CD4-positive, alpha-beta memory T cell (primary cell): ENCODE data around the gene TBC1D16. TPM values are rescaled to one million over a fixed set of nuclear protein-coding genes. Genes with fewer than 3 reads are reported as not detected.
A peak's percentile ranks its signal among the peaks of the same experiment; 100 is the strongest.

Experiments
- CTCF ChIA-PET: fragments of 350-600 bp; sonication (Branson Sonifier 250); formaldehyde crosslinking; loops from one replicate; lab custom pipeline; 2021; ENCODE audit warnings: inconsistent platforms; ENCODE audit not compliant: partially characterized antibody; lab: Charles Lee
- POLR2A ChIA-PET: fragments of 350-600 bp; sonication (Branson Sonifier 250); formaldehyde crosslinking; loops from one replicate; lab custom pipeline; 2021; ENCODE audit not compliant: partially characterized antibody; lab: Charles Lee
- DNase-seq, 5 donors: peaks; one replicate each; pipeline versions ENCODE4 v3.0.0 to v3.0.0-alpha.2; 2020 to 2022; ENCODE audit warnings: mixed read lengths in 1 of 5
- H3K27ac ChIP-seq: one replicate; pipeline ENCODE4 v1.7.0; 2013; ENCODE audit warnings: low read depth, low read length
- H3K27me3 ChIP-seq: 2 replicates; pipeline ENCODE4 v1.7.0; 2013; ENCODE audit warnings: mild to moderate bottlenecking, low read length, moderate library complexity; ENCODE audit not compliant: insufficient read depth
- H3K36me3 ChIP-seq: 2 replicates; pipeline ENCODE4 v1.7.0; 2013; ENCODE audit warnings: mild to moderate bottlenecking, low read length, moderate library complexity; ENCODE audit not compliant: insufficient read depth
- H3K4me1 ChIP-seq: 2 replicates; pipeline ENCODE4 v1.7.0; 2013; ENCODE audit warnings: mild to moderate bottlenecking, low read length, moderate library complexity; ENCODE audit not compliant: insufficient read depth
- H3K4me3 ChIP-seq, 2 donors: one replicate each; pipeline ENCODE4 v1.7.0; 2013; ENCODE audit warnings: low read length in 2 of 2, mild to moderate bottlenecking in 1 of 2
- H3K9me3 ChIP-seq, 2 donors: one replicate each; pipeline ENCODE4 v1.7.0; 2013; ENCODE audit warnings: low read length in 2 of 2, control low read depth in 1 of 2; ENCODE audit not compliant: control insufficient read depth in 1 of 2
- H3K27ac Mint-ChIP-seq, 7 donors: one replicate each; pipeline ENCODE4 v1.8.0; 2020 to 2021; ENCODE audit warnings: mixed read lengths in 7 of 7, mild to moderate bottlenecking in 6 of 7, inconsistent platforms in 3 of 7, moderate library complexity in 3 of 7
- H3K27me3 Mint-ChIP-seq, 2 donors: one replicate each; pipeline ENCODE4 v1.8.0; 2020 to 2021; ENCODE audit warnings: mixed read lengths in 2 of 2
- H3K36me3 Mint-ChIP-seq, 2 donors: one replicate each; pipeline ENCODE4 v1.8.0; 2020 to 2021; ENCODE audit warnings: mixed read lengths in 2 of 2, inconsistent platforms in 1 of 2, mild to moderate bottlenecking in 1 of 2
- H3K4me1 Mint-ChIP-seq, 4 donors: one replicate each; pipeline ENCODE4 v1.8.0; 2020 to 2021; ENCODE audit warnings: mixed read lengths in 4 of 4, mild to moderate bottlenecking in 1 of 4
- H3K4me3 Mint-ChIP-seq, 8 donors: one replicate each; pipeline ENCODE4 v1.8.0; 2020 to 2021; ENCODE audit warnings: mixed read lengths in 8 of 8, mild to moderate bottlenecking in 7 of 8, moderate library complexity in 6 of 8, inconsistent platforms in 3 of 8
- H3K9me3 Mint-ChIP-seq, 8 donors: one replicate each; pipeline ENCODE4 v1.8.0; 2020 to 2021; ENCODE audit warnings: mixed read lengths in 8 of 8, mild to moderate bottlenecking in 5 of 8, inconsistent platforms in 3 of 8, moderate library complexity in 1 of 8
- intact Hi-C: fragments of 100-400 bp; cut with micrococcal nuclease; formaldehyde crosslinking; loops from one replicate; pipeline ENCODE4 v1.15.1; 2023
- polyA plus RNA-seq, 2 donors: library from polyadenylated mRNA; unstranded; fragments of 300-500 nt; fragmentation: Illumina TruSeq; gene quantifications; one replicate each; pipeline ENCODE4 v1.2.3, GENCODE V29; 2021
- total RNA-seq, 2 experiments: library from RNA; stranded (reverse); gene quantifications; one replicate each; pipeline ENCODE4 v1.2.3, GENCODE V29; 2021

Gene TBC1D16
- total and polyA plus RNA-seq, 4 experiments from 2014 or later = 1.2 to 1.8 (median 1.3) TPM; not detected in 1

DNA sequence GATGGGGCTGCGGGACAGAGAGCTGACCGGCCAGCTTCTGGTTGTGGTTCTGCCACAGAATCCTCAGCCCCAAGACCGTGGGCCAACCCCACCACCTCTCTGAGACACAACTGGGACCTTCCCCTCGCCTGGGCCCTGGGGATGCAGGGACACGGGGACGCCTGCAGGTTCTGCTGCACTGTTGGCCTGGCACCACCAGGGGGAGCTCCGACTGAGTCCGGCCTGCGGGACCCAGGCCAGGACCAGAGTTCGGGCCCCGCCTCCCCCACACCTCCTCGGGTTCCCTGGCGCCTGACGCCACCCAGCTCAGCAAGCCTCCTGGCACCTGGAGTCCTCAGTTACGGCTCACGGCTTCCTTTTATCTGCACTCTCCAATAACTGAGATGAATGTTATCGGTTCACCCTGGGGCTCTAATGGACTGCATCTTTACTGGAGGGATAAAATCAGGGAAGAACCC, 27.3 kb downstream of the TBC1D16 start:
- Histone ChIP-seq H3K27ac (no peak overlapping the region), H3K4me1 (peaks cover 6% of the 10 kb centered on the region), H3K36me3 (no peaks in the 10 kb centered on the region), H3K27me3 (no peaks in the 10 kb centered on the region), H3K9me3 (no peaks in the 10 kb centered on the region), H3K4me3 (no peak overlapping the region)
- Mint-ChIP-seq H3K4me3 (peak overlapping the region in 1 of 8 donors; percentile 6), H3K9me3 (no peaks in the 10 kb centered on the region), H3K27ac (no peak overlapping the region), H3K4me1 (peaks cover 1 to 14% (median 6%) of the 10 kb centered on the region in 4 donors), H3K36me3 (no peaks in the 10 kb centered on the region), H3K27me3 (no peaks in the 10 kb centered on the region)
- peak; percentile 54 to 72 (median 62) for DNase-seq
- intact Hi-C loops = loop anchor here (10.0 kb wide), 1 partner anchor 76 kb away; no protein-coding TSS in a partner anchor
- ChIA-PET POLR2A (interaction anchor here (0.8 to 1.6 kb wide), 4 partner anchors 12 to 93 kb away, joined by 3 to 12 read pairs (median 4); partner anchors contain the start of gene GAA), CTCF (interaction anchor here (0.9 to 3.8 kb wide), 12 partner anchors 9 to 219 kb away, joined by 3 to 41 read pairs (median 8); no protein-coding TSS in a partner anchor)

DNA sequence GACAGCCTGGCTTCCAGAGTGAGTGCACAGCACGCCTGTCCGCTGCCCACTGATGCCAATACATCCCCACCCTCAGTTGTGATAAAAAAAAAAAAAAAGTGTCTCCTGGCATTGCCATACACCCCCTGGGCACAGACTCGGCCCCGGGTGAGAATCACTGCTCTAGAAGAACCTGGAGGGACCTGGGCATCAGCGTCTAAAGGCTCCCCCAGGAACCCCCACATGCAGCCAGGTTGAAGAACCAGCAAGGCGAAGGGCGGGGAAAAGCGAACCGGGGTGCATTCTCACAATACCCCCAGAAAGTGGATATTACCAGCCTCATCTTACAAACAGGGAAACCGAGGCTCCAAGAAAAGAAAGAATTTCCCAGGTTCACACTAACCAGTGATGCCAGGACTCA, 27.7 kb downstream of the TBC1D16 start:
- H3K27ac ChIP-seq = no peak overlapping the region
- H3K4me1 ChIP-seq = peaks cover 6% of the 10 kb centered on the region
- Mint-ChIP-seq H3K4me1 (peaks cover 1 to 14% (median 6%) of the 10 kb centered on the region in 4 donors), H3K36me3 (no peaks in the 10 kb centered on the region), H3K4me3 (no peak overlapping the region), H3K27me3 (no peaks in the 10 kb centered on the region), H3K27ac (no peak overlapping the region), H3K9me3 (no peaks in the 10 kb centered on the region)
- DNase-seq = no peak
- POLR2A ChIA-PET = interaction anchor here (0.8 to 1.6 kb wide), 4 partner anchors 11 to 94 kb away, joined by 3 to 12 read pairs (median 4); partner anchors contain the start of gene GAA
- H3K36me3 ChIP-seq = no peaks in the 10 kb centered on the region
- CTCF ChIA-PET = interaction anchor here (0.9 to 3.8 kb wide), 12 partner anchors 9 to 219 kb away, joined by 3 to 41 read pairs (median 8); no protein-coding TSS in a partner anchor
- H3K9me3 ChIP-seq = no peaks in the 10 kb centered on the region
- no peaks in the 10 kb centered on the region for H3K27me3 ChIP-seq
- H3K4me3 ChIP-seq = no peak overlapping the region
- intact Hi-C loops = loop anchor here (10.0 kb wide), 1 partner anchor 77 kb away; no protein-coding TSS in a partner anchor

DNA sequence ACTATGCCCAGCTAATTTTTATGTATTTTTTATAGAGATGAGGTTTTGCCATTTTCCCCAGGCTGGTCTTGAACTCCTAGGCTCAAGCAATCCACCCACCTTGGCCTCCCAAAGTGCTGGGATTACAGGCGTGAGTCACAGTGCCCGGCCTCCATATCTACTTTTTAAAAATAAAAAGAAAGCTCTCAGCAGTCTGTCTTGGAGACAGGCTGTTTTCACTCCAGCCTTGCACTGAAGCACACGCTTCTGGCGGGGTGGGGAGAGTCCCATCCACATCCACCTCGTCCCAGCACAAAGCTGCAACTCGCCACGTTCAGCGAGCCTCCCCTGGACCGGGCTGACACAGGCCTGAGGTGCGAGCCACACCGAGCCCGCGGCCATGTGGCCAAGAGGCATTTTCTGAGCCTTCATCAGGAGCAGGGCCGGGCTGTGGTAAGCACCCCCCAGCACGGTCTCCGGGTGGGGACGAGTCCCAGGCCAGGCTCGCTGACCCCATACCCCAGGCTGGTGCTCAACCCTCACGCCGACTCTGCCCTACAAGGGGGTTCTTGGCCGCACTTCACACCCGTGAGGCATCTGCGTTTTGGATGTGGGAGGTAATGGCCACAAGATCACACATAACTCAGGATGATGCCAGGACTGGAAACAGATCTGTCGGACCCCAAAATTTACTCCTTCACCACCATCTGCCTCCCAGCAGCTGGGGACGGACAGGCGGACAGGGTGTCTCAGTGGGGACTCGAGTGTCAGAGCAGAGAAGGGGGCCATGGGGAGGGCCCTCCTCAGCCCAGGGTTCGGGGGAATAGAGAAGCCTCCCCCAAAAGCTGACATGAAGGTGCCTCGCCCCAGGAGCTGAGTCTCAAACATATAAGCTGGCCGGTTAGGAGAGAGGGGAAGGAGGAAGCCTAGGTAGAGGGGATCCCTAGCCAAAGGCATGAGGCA, 28.6 kb downstream of the TBC1D16 start:
- Mint-ChIP-seq H3K9me3 (no peaks in the 10 kb centered on the region), H3K27ac (peak overlapping the region in 1 of 7 donors; percentile 13), H3K4me3 (no peak overlapping the region), H3K4me1 (peaks cover 1 to 14% (median 6%) of the 10 kb centered on the region in 4 donors), H3K27me3 (no peaks in the 10 kb centered on the region), H3K36me3 (no peaks in the 10 kb centered on the region)
- Histone ChIP-seq H3K4me3 (no peak overlapping the region), H3K27me3 (no peaks in the 10 kb centered on the region), H3K36me3 (no peaks in the 10 kb centered on the region), H3K9me3 (no peaks in the 10 kb centered on the region), H3K27ac (no peak overlapping the region), H3K4me1 (peaks cover 6% of the 10 kb centered on the region)
- intact Hi-C loops = loop anchor here (10.0 kb wide), 1 partner anchor 78 kb away; no protein-coding TSS in a partner anchor
- CTCF ChIA-PET = interaction anchor here (0.8 to 3.4 kb wide), 13 partner anchors 9 to 246 kb away, joined by 3 to 24 read pairs (median 6); no protein-coding TSS in a partner anchor
- DNase-seq = no peak
- POLR2A ChIA-PET = interaction anchor here (1.0 to 3.2 kb wide), 3 partner anchors 9 to 10 kb away, joined by 3 to 12 read pairs (median 12); no protein-coding TSS in a partner anchor

DNA sequence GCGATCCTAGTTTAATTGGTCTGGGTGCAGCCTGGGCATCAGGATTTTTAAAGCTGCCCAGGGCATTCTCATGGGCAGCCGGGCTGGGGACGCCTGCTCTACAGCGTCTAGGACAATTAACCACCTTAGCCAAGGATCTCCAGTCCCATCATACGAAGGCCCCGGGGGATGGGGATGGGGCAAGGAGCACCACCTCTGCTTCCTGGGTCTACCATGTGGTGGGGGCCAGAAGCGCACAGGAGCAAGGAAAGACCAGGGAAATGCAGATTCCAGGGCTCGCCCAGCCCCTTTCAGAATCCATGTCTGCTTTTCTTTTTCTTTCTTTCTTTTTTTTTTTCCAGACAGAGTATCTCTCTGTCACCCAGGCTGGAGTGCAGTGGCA, 29.3 kb downstream of the TBC1D16 start:
- no peaks in the 10 kb centered on the region for H3K27me3 ChIP-seq
- H3K27ac ChIP-seq = no peak overlapping the region
- H3K27ac Mint-ChIP-seq = peak overlapping the region in 4 of 7 donors; percentile 6 to 74 (median 60)
- ChIA-PET CTCF (interaction anchor here (0.8 to 3.4 kb wide), 6 partner anchors 9 to 246 kb away, joined by 3 to 24 read pairs (median 7); no protein-coding TSS in a partner anchor), POLR2A (interaction anchor here (1.0 to 3.2 kb wide), 2 partner anchors 8 to 10 kb away, joined by 3 to 12 read pairs; no protein-coding TSS in a partner anchor)
- H3K4me1 ChIP-seq = peaks cover 6% of the 10 kb centered on the region
- no peaks in the 10 kb centered on the region for H3K9me3 ChIP-seq
- no peak overlapping the region for H3K4me3 ChIP-seq
- peak overlapping the region in 1 of 8 donors; percentile 6 for H3K4me3 Mint-ChIP-seq
- intact Hi-C loops = loop anchor here (10.0 kb wide), 1 partner anchor 78 kb away; no protein-coding TSS in a partner anchor
- peaks cover 1 to 14% (median 6%) of the 10 kb centered on the region in 4 donors for H3K4me1 Mint-ChIP-seq
- H3K36me3 ChIP-seq = no peaks in the 10 kb centered on the region
- no peaks in the 10 kb centered on the region for H3K36me3 Mint-ChIP-seq
- no peaks in the 10 kb centered on the region for H3K27me3 Mint-ChIP-seq
- no peaks in the 10 kb centered on the region for H3K9me3 Mint-ChIP-seq
- DNase-seq = no peak

DNA sequence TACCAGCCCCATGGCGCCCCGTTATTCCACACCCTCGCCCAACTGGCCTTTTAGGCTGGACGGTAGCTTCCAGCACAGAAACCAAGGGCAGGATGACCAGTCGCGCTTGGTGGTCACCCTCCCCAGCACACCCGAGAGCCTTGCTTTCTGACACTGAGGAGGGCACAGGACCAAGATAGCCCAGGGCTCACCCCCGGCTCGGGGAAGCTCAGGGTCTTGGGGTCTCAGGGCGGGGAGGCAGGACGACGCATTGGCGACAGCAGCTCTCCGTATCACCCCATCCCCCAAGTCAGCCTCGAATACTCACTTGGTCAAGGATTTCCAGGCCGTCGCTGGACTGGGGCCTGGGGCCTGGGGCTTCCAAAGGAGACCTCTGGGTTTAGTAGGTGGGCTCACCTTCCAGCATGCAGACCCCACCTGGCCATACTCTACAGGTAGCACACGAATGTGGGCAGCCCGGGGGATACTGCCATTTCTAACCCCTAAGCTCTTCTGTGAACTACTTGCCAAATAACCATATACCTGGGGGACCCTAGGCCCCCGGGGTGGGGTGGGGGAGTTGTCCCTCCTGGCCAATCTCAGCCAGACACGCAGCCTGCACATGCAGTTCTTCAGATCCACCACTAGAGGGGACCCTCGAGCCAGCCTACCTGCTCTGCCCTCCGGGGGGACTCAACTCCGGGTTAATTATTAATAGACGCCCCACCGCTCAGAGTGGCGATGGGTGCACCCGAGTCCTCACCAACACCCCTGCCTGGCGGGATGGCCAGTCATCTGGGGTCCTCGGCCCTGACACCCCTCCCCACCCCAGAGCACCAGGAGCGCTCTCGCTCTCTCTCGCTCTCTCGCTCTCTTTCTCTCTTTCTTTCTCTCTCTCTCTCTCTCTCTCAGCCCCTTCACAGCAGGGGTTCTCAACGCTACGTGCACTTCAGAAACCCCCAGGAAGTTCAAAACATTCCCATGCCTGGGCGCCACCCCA, 30.0 kb downstream of the TBC1D16 start:
- DNase-seq = peak; percentile 54 to 63 (median 59)
- H3K36me3 Mint-ChIP-seq = no peaks in the 10 kb centered on the region
- no peaks in the 10 kb centered on the region for H3K27me3 Mint-ChIP-seq
- H3K4me1 Mint-ChIP-seq = peaks cover 1 to 14% (median 6%) of the 10 kb centered on the region in 4 donors
- Histone ChIP-seq H3K27me3 (no peaks in the 10 kb centered on the region), H3K4me1 (peaks cover 6% of the 10 kb centered on the region), H3K9me3 (no peaks in the 10 kb centered on the region), H3K27ac (no peak overlapping the region), H3K36me3 (no peaks in the 10 kb centered on the region), H3K4me3 (no peak overlapping the region)
- intact Hi-C loops = loop anchor here (10.0 kb wide), 1 partner anchor 79 kb away; no protein-coding TSS in a partner anchor
- peak overlapping the region in 4 of 7 donors; percentile 6 to 74 (median 60) for H3K27ac Mint-ChIP-seq
- no peaks in the 10 kb centered on the region for H3K9me3 Mint-ChIP-seq
- ChIA-PET CTCF (interaction anchor here (0.7 to 3.4 kb wide), 12 partner anchors 8 to 77 kb away, joined by 3 to 24 read pairs (median 5); no protein-coding TSS in a partner anchor), POLR2A (interaction anchor here (0.8 to 3.2 kb wide), 3 partner anchors 7 to 14 kb away, joined by 3 to 12 read pairs (median 3); no protein-coding TSS in a partner anchor)
- peak overlapping the region in 2 of 8 donors; percentile 6 to 10 for H3K4me3 Mint-ChIP-seq

DNA sequence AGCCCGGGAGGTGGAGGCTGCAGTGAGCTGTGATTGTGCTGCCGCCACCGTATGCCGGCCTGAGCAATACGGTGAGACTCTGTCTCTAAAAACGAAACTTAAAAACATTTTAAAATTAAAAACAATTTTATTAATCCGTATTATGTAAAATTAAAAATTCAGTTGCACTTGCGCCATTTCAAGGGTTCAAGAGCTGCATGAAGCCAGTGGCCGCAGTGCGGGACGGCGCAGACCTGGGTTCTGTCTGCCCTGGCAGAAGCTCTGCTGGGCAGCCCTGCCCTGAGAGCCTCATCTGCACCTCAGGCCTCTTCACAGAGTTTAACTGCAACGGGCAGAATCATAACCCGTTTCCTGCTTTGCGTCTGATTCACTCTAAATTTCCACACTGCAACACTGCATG, 31.7 kb downstream of the TBC1D16 start:
- Mint-ChIP-seq H3K9me3 (no peaks in the 10 kb centered on the region), H3K27me3 (no peaks in the 10 kb centered on the region), H3K4me1 (peaks cover 3 to 14% (median 6%) of the 10 kb centered on the region in 4 donors), H3K4me3 (no peak overlapping the region), H3K27ac (no peak overlapping the region), H3K36me3 (no peaks in the 10 kb centered on the region)
- Histone ChIP-seq H3K4me3 (no peak overlapping the region), H3K9me3 (no peaks in the 10 kb centered on the region), H3K27ac (no peak overlapping the region), H3K36me3 (no peaks in the 10 kb centered on the region), H3K27me3 (no peaks in the 10 kb centered on the region), H3K4me1 (peaks cover 8% of the 10 kb centered on the region)
- intact Hi-C loops = loop anchor here (10.0 kb wide), 1 partner anchor 81 kb away; no protein-coding TSS in a partner anchor
- no peak for DNase-seq
- ChIA-PET CTCF (interaction anchor here (1.4 to 2.7 kb wide), 3 partner anchors 12 to 25 kb away, joined by 3 to 8 read pairs (median 3); no protein-coding TSS in a partner anchor), POLR2A (interaction anchor here (3.2 kb wide), 1 partner anchor 7 kb away, joined by 12 read pairs; no protein-coding TSS in a partner anchor)
